Measurements from ENCODE around the gene RAB27B.

- TF ChIP-seq CTCF (tag by site-specific recombination; IDR thresholded peaks at IDR 0.05) (no peak), ZNF24 (tag by site-specific recombination; IDR thresholded peaks at IDR 0.05) (no peak), TCF7L2 (IDR thresholded peaks at IDR 0.05; ENCODE audit: borderline replicate concordance, low read depth, low read length) (no peak), ZNF510 (tag by site-specific recombination; IDR thresholded peaks at IDR 0.05; ENCODE audit: insufficient replicate concordance) (no peak), ZBTB1 (tag by site-specific recombination; IDR thresholded peaks at IDR 0.05) (no peak), ZNF792 (tag by site-specific recombination; IDR thresholded peaks at IDR 0.05) (no peak)
Measured at GRCh38 chr18:54899500-54899899, 71.2 kb downstream of the RAB27B start.

All from HEK293 (cell line).